Endothelial cell of umbilical vein (primary cell): ENCODE data around the gene KRT71. TPM values are rescaled to one million over a fixed set of nuclear protein-coding genes. Genes with fewer than 3 reads are reported as not detected.

ENCODE experiments used
- BruUV-seq: library from RNA; stranded (reverse); fragments of 400-500 nt; replicated peaks from 2 replicates; lab custom pipeline; 2021; lab: Mats Ljungman, UMichigan
- CTCF ChIA-PET: fragments of 300-600, 350-600 bp; sonication (Branson Sonifier 250); formaldehyde crosslinking; loops from one replicate; lab custom pipeline; 2021; ENCODE audit warnings: antibody characterized with exemption, inconsistent platforms; lab: Charles Lee
- POLR2A ChIA-PET: fragments of 300-600, 350-600 bp; sonication (Branson Sonifier 250); formaldehyde crosslinking; loops from one replicate; lab custom pipeline; 2021; ENCODE audit warnings: antibody characterized with exemption, inconsistent platforms; lab: Charles Lee
- DNase-seq: peaks from one replicate; pipeline ENCODE4 v3.0.0-alpha.2; 2011; ENCODE audit warnings: low read depth, low spot score
- FAIRE-seq: peaks from 2 replicates; lab custom pipeline; 2011; peaks lifted over from hg19 to GRCh38; lab: Jason Lieb, UNC
- H2AFZ ChIP-seq: 2 replicates; pipeline ENCODE4 v1.6.0; 2012; ENCODE audit warnings: low read depth, low read length, control low read depth, inconsistent platforms
- H3K27ac ChIP-seq: 2 replicates; pipeline ENCODE4 v1.5.1; 2011; ENCODE audit warnings: low read depth, mild to moderate bottlenecking, control low read depth, low read length, moderate library complexity; ENCODE audit not compliant: insufficient read depth
- H3K27me3 ChIP-seq, 2 experiments: 2 replicates each; pipeline versions ENCODE4 v1.6.0 to v1.6.1; 2011; ENCODE audit warnings: low read length in 2 of 2, mixed read lengths in 1 of 2; ENCODE audit not compliant: control insufficient read depth in 2 of 2, insufficient read depth in 2 of 2
- H3K36me3 ChIP-seq, 2 experiments: 2 replicates in 1 of 2; 3 replicates in 1 of 2; pipeline ENCODE4 v1.5.1; 2011; ENCODE audit warnings: low read length in 2 of 2, mild to moderate bottlenecking in 1 of 2, moderate library complexity in 1 of 2; ENCODE audit not compliant: control insufficient read depth in 2 of 2, insufficient read depth in 2 of 2; ENCODE audit errors: extremely low read depth in 1 of 2
- H3K4me1 ChIP-seq: 3 replicates; pipeline ENCODE4 v1.5.1; 2011; ENCODE audit warnings: mild to moderate bottlenecking, low read length; ENCODE audit not compliant: control insufficient read depth, insufficient read depth; ENCODE audit errors: extremely low read depth
- H3K4me2 ChIP-seq: 2 replicates; pipeline ENCODE4 v1.6.1; 2011; ENCODE audit warnings: low read length, control low read depth, mixed read lengths; ENCODE audit not compliant: insufficient read depth
- H3K4me3 ChIP-seq, 3 experiments: fragments of 200-600 bp in 1 of 3; sonication (generic), shearing (Covaris generic) in 1 of 3; replicated peaks in 1 of 3; 2 replicates each; pipeline ENCODE4 v1.5.1; 2011 to 2016; ENCODE audit warnings: control low read depth in 3 of 3, low read length in 3 of 3, mild to moderate bottlenecking in 2 of 3, inconsistent platforms in 1 of 3, low read depth in 1 of 3, moderate library complexity in 1 of 3; ENCODE audit not compliant: insufficient read depth in 1 of 3
- H3K79me2 ChIP-seq: 2 replicates; pipeline ENCODE4 v1.6.0; 2012; ENCODE audit warnings: low read length, inconsistent platforms; ENCODE audit not compliant: control insufficient read depth, insufficient read depth
- H3K9ac ChIP-seq: replicated peaks from 2 replicates; pipeline ENCODE3; 2011; ENCODE audit warnings: low read length, control low read depth; ENCODE audit not compliant: insufficient read depth; ENCODE audit errors: extremely low read depth
- H3K9me1 ChIP-seq: replicated peaks from 3 replicates; pipeline ENCODE4 v1.6.0; 2011; ENCODE audit warnings: mild to moderate bottlenecking, low read length; ENCODE audit not compliant: control insufficient read depth, insufficient read depth; ENCODE audit errors: extremely low read depth
- H3K9me3 ChIP-seq: replicated peaks from 2 replicates; pipeline ENCODE4 v1.5.1; 2012; ENCODE audit warnings: low read length, inconsistent platforms; ENCODE audit not compliant: control insufficient read depth, insufficient read depth
- H4K20me1 ChIP-seq: replicated peaks from 2 replicates; pipeline ENCODE3; 2011; ENCODE audit warnings: mild to moderate bottlenecking, low read length; ENCODE audit not compliant: control insufficient read depth, insufficient read depth; ENCODE audit errors: extremely low read depth
- CTCF ChIP-seq, 2 donors: IDR thresholded peaks; 1 replicate in 1 of 2; 2 replicates in 1 of 2; pipeline ENCODE4 v1.5.1; 2011; ENCODE audit warnings: low read length in 2 of 2, mild to moderate bottlenecking in 2 of 2, moderate library complexity in 2 of 2, control low read depth in 1 of 2, inconsistent platforms in 1 of 2, low read depth in 1 of 2; ENCODE audit not compliant: insufficient read depth in 1 of 2; ENCODE audit errors: extremely low read depth in 1 of 2
- EZH2 ChIP-seq: IDR thresholded peaks from 2 replicates; pipeline ENCODE4 v1.6.1; 2012; ENCODE audit warnings: borderline replicate concordance, low read depth, mild to moderate bottlenecking, moderate library complexity, low read length, inconsistent platforms; ENCODE audit not compliant: severe bottlenecking
- FOS ChIP-seq: IDR thresholded peaks from 2 replicates; pipeline ENCODE4 v1.6.1; 2011; ENCODE audit warnings: mild to moderate bottlenecking, low read length, moderate library complexity, borderline replicate concordance; ENCODE audit not compliant: insufficient read depth
- GATA2 ChIP-seq: IDR thresholded peaks from 2 replicates; pipeline ENCODE4 v1.7.0; 2011; ENCODE audit warnings: low read depth, mild to moderate bottlenecking, moderate library complexity, mixed read lengths, low read length; ENCODE audit not compliant: insufficient read length, insufficient read depth
- JUN ChIP-seq: IDR thresholded peaks from 2 replicates; pipeline ENCODE4 v1.6.1; 2011; ENCODE audit warnings: borderline replicate concordance, low read depth; ENCODE audit not compliant: insufficient read length, insufficient read depth
- MAX ChIP-seq: IDR thresholded peaks from 2 replicates; pipeline ENCODE4 v1.6.1; 2011; ENCODE audit not compliant: insufficient read depth, insufficient read length
- MYC ChIP-seq: IDR thresholded peaks from one replicate; pipeline ENCODE4 v1.6.1; 2011; ENCODE audit warnings: mild to moderate bottlenecking, low read depth, low read length
- POLR2A ChIP-seq: IDR thresholded peaks from 2 replicates; pipeline ENCODE4 v1.6.1; 2012; ENCODE audit warnings: low read depth, mild to moderate bottlenecking, control low read depth, low read length
- POLR2AphosphoS5 ChIP-seq: IDR thresholded peaks from 2 replicates; pipeline ENCODE4 v1.6.1; 2012; ENCODE audit warnings: low read depth, mild to moderate bottlenecking, control low read depth, low read length, moderate library complexity; ENCODE audit not compliant: insufficient read depth
- dilution Hi-C: fragments of 300-500 bp; cut with MboI; formaldehyde crosslinking; loops from one replicate; pipeline ENCODE4 v1.15.0; 2019; ENCODE audit warnings: low sequenced_read_pairs; ENCODE audit not compliant: extremely low pct_ligation_motif_present
- intact Hi-C: fragments of 100-400 bp; cut with micrococcal nuclease; formaldehyde crosslinking; loops from one replicate; pipeline ENCODE4 v1.10.0; 2022
- polyA plus RNA-seq, 4 experiments: library from polyadenylated mRNA; depleted of rRNA in 3 of 4; stranded (reverse) in 3 of 4; unstranded in 1 of 4; fragments of >200 nt; gene quantifications; 2 replicates each; pipeline versions ENCODE4 v1.2.1 to v1.2.3, GENCODE V29; 2011 to 2012; ENCODE audit warnings: missing spikeins in 1 of 4
- total RNA-seq: library from RNA; stranded (reverse); gene quantifications from 2 replicates; pipeline ENCODE4 v1.2.3, GENCODE V29; 2021

Gene KRT71
- total and polyA plus RNA-seq, 2 donors (not counting 3 experiments of a cell fraction or from before 2014, with no cell fraction given), result not detected

- no peak overlapping the region for H3K27ac ChIP-seq
- H3K9me1 ChIP-seq, result no peaks in the 10 kb centered on the region
- BruUV-seq, result no TSS peak
- no peak overlapping the region for H3K4me2 ChIP-seq
- H3K4me3 ChIP-seq, result no peak overlapping the region
- FAIRE-seq (no peak), DNase-seq (no peak)
- CTCF ChIA-PET, result no interaction called here
- H3K4me1 ChIP-seq, result no peaks in the 10 kb centered on the region
- H2AFZ ChIP-seq, result no peak overlapping the region
- no peak for TF ChIP-seq FOS
- no peak for TF ChIP-seq CTCF (IDR thresholded peaks at IDR 0.05; ENCODE audit: extremely low read depth in 1 of 2, insufficient read depth in 1 of 2, low read depth in 1 of 2, low read length in 2 of 2)
- no peak for TF ChIP-seq EZH2
- no peak for TF ChIP-seq MAX
- TF ChIP-seq MYC, result no peak
- TF ChIP-seq POLR2AphosphoS5, result no peak
- TF ChIP-seq POLR2A, result no peak
- no peak for TF ChIP-seq JUN
- TF ChIP-seq GATA2, result no peak
- POLR2A ChIA-PET, result no interaction called here
- no peaks in the 10 kb centered on the region for H4K20me1 ChIP-seq
- intact Hi-C loops, result no loop called here
- H3K9ac ChIP-seq, result no peak overlapping the region
- H3K36me3 ChIP-seq, result no peaks in the 10 kb centered on the region
- H3K27me3 ChIP-seq, result peaks cover 20 to 39% of the 10 kb centered on the region in 2 experiments
- no peaks in the 10 kb centered on the region for H3K79me2 ChIP-seq
- dilution Hi-C loops, result no loop called here
- H3K9me3 ChIP-seq, result no peaks in the 10 kb centered on the region
These were observed 47.1 kb upstream of the KRT71 start for GRCh38 chr12:52600071-52600470.
